ENCODE data around the gene PPP4R3B. TPM values are rescaled to one million over a fixed set of nuclear protein-coding genes. Genes with fewer than 3 reads are reported as not detected.
A peak's percentile ranks its signal among the peaks of the same experiment; 100 is the strongest.

Gene PPP4R3B
- polyA plus RNA-seq, 1 donor (not counting 4 experiments of a cell fraction or from before 2014, with no cell fraction given), result 30.1 TPM

DNA sequence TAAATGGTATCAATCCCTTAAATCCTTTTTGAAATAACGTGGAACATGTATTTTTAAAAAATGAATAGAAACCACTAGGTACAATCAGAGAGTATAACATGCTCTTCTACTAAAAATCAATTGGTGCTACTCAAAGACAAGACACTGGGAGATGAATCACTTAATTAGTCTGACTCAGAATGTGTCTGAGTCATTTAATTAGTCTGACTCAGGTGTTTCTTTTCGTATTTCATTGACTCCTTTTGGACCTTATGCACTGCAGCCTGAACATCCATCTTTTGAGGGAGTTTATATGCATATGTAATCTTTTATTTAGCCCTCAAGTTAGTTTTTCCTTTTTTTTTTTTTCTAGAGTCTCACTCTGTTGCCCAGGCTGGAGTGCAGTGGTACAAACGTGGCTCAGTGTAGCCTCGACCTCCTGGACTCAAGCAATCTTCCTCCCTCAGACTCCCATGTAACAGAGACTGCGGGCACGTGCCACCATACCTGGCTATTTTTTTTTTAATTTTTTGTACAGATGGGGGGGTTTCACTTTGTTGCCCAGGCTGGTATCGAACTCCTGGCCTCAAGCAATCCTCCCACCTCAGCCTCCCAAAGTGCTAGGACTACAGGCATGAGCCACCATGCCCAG lies 26.5 kb downstream of the PPP4R3B start:
- Histone ChIP-seq H3K9ac (ENCODE audit: control insufficient read depth, extremely low read depth, insufficient read depth, low read length) (no peak overlapping the region), H3K4me3 (ENCODE audit: control insufficient read depth in 2 of 3, extremely low read depth in 1 of 3, insufficient read depth in 2 of 3, low read depth in 1 of 3, low read length in 3 of 3) (no peak overlapping the region), H3K27ac (ENCODE audit: control insufficient read depth, insufficient read depth, low read length) (peak overlapping the region; percentile 53), H3K27me3 (ENCODE audit: control insufficient read depth, extremely low read depth, insufficient read depth, low read length) (no peaks in the 10 kb centered on the region), H3K4me2 (ENCODE audit: control insufficient read depth, extremely low read depth, insufficient read depth, low read depth, low read length) (peak overlapping the region; percentile 29), H3K4me1 (ENCODE audit: control insufficient read depth, extremely low read depth, insufficient read depth, low read length) (peaks cover 21% of the 10 kb centered on the region), H2AFZ (ENCODE audit: control insufficient read depth, low read length) (no peak overlapping the region), H3K9me3 (ENCODE audit: control insufficient read depth, low read depth, low read length) (no peaks in the 10 kb centered on the region), H3K9me1 (ENCODE audit: control insufficient read depth, extremely low read depth, insufficient read depth, low read length) (no peaks in the 10 kb centered on the region), H4K20me1 (ENCODE audit: control insufficient read depth, extremely low read depth, insufficient read depth, low read length) (peaks cover 4% of the 10 kb centered on the region), H3K36me3 (ENCODE audit: control insufficient read depth in 2 of 2, extremely low read depth in 1 of 2, insufficient read depth in 2 of 2, low read length in 2 of 2) (peaks cover 0 to 8% of the 10 kb centered on the region in 2 experiments), H3K79me2 (ENCODE audit: control insufficient read depth, insufficient read depth, low read length) (peaks cover 26% of the 10 kb centered on the region)
- TF ChIP-seq EZH2 (IDR thresholded peaks at IDR 0.05; ENCODE audit: low read length) (no peak), CTCF (optimal IDR thresholded peaks at IDR 0.05 in 1 of 3, IDR thresholded peaks at IDR 0.05 in 1 of 3, conservative IDR thresholded peaks at IDR 0.05 in 1 of 3; ENCODE audit: extremely low read depth in 1 of 3, insufficient read depth in 2 of 3, low read length in 3 of 3) (no peak)
- dilution Hi-C loops (cut with MboI; ENCODE audit: extremely low pct_ligation_motif_present, low sequenced_read_pairs), result no loop called here
- peak; percentile 84 for FAIRE-seq
- DNase-seq (ENCODE audit: low read depth, low spot score), result peak; percentile 59

GRCh38 chr2:55585451-55586080 lies 31.9 kb downstream of the PPP4R3B start:
- no peak for FAIRE-seq
- no peaks in the 10 kb centered on the region for H4K20me1 ChIP-seq (ENCODE audit: control insufficient read depth, extremely low read depth, insufficient read depth, low read length)
- dilution Hi-C loops (cut with MboI; ENCODE audit: extremely low pct_ligation_motif_present, low sequenced_read_pairs), result no loop called here
- no peaks in the 10 kb centered on the region for H3K9me3 ChIP-seq (ENCODE audit: control insufficient read depth, low read depth, low read length)
- no peak overlapping the region for H3K4me3 ChIP-seq (ENCODE audit: control insufficient read depth in 2 of 3, extremely low read depth in 1 of 3, insufficient read depth in 2 of 3, low read depth in 1 of 3, low read length in 3 of 3)
- H3K79me2 ChIP-seq (ENCODE audit: control insufficient read depth, insufficient read depth, low read length), result peaks cover 11% of the 10 kb centered on the region
- peaks cover 20% of the 10 kb centered on the region for H3K4me1 ChIP-seq (ENCODE audit: control insufficient read depth, extremely low read depth, insufficient read depth, low read length)
- H3K27ac ChIP-seq (ENCODE audit: control insufficient read depth, insufficient read depth, low read length), result peak overlapping the region; percentile 90
- no peaks in the 10 kb centered on the region for H3K9me1 ChIP-seq (ENCODE audit: control insufficient read depth, extremely low read depth, insufficient read depth, low read length)
- H3K27me3 ChIP-seq (ENCODE audit: control insufficient read depth, extremely low read depth, insufficient read depth, low read length), result no peaks in the 10 kb centered on the region
- no peak for DNase-seq (ENCODE audit: low read depth, low spot score)
- H3K36me3 ChIP-seq (ENCODE audit: control insufficient read depth in 2 of 2, extremely low read depth in 1 of 2, insufficient read depth in 2 of 2, low read length in 2 of 2), result peaks cover 0 to 17% of the 10 kb centered on the region in 2 experiments
- TF ChIP-seq CTCF (optimal IDR thresholded peaks at IDR 0.05 in 1 of 3, IDR thresholded peaks at IDR 0.05 in 1 of 3, conservative IDR thresholded peaks at IDR 0.05 in 1 of 3; ENCODE audit: extremely low read depth in 1 of 3, insufficient read depth in 2 of 3, low read length in 3 of 3) (no peak), EZH2 (IDR thresholded peaks at IDR 0.05; ENCODE audit: low read length) (no peak)
- H3K9ac ChIP-seq (ENCODE audit: control insufficient read depth, extremely low read depth, insufficient read depth, low read length), result peak overlapping the region; percentile 54
- H2AFZ ChIP-seq (ENCODE audit: control insufficient read depth, low read length), result peak overlapping the region; percentile 10
- peak overlapping the region; percentile 62 for H3K4me2 ChIP-seq (ENCODE audit: control insufficient read depth, extremely low read depth, insufficient read depth, low read depth, low read length)
